KOPT-K1 (cell line): ENCODE measurements around the gene BTK.

ENCODE experiments used
- H3K27ac ChIP-seq: fragments of 200-600 bp; sonication (generic); 2 replicates; pipeline ENCODE4 v1.5.1; 2016; ENCODE audit warnings: antibody characterized with exemption, mild to moderate bottlenecking, low read depth, low read length; ENCODE audit not compliant: poor library complexity, severe bottlenecking
- H3K36me3 ChIP-seq: fragments of 200-600 bp; sonication (generic); 2 replicates; pipeline ENCODE4 v1.5.1; 2017; ENCODE audit warnings: antibody characterized with exemption, mild to moderate bottlenecking, low read length, moderate library complexity; ENCODE audit not compliant: insufficient read depth
- H3K9me3 ChIP-seq: fragments of 200-600 bp; sonication (generic); 2 replicates; pipeline ENCODE4 v1.5.1; 2017; ENCODE audit warnings: antibody characterized with exemption, low read length, mild to moderate bottlenecking; ENCODE audit not compliant: insufficient read depth, poor library complexity, severe bottlenecking

BTK gene

GRCh38 chrX:101385795-101386541 lies at the start of gene BTK:
Gene BTK (minus strand): TSS chrX:101386191. CDS start chrX:101375284, 10,907 bp downstream.
- no peaks in the 10 kb centered on the region for H3K36me3 ChIP-seq
- no peak within 1 kb of the TSS for H3K27ac ChIP-seq
- H3K9me3 ChIP-seq, result no peaks in the 10 kb centered on the region

- H3K36me3 ChIP-seq, result no peaks in the 10 kb centered on the region
- no peak overlapping the region for H3K27ac ChIP-seq
- no peaks in the 10 kb centered on the region for H3K9me3 ChIP-seq
Observed at GRCh38 chrX:101430457-101431078, 44.6 kb upstream of the BTK start.

- Histone ChIP-seq H3K9me3 (no peaks in the 10 kb centered on the region), H3K27ac (no peak overlapping the region), H3K36me3 (no peaks in the 10 kb centered on the region)
Observed at GRCh38 chrX:101429934-101430333, 43.9 kb upstream of the BTK start.

GRCh38 chrX:101427954-101428353 lies 42.0 kb upstream of the BTK start:
- Histone ChIP-seq H3K27ac (no peak overlapping the region), H3K9me3 (no peaks in the 10 kb centered on the region), H3K36me3 (no peaks in the 10 kb centered on the region)

GRCh38 chrX:101419489-101419888 lies 33.5 kb upstream of the BTK start:
- Histone ChIP-seq H3K9me3 (no peaks in the 10 kb centered on the region), H3K27ac (no peak overlapping the region), H3K36me3 (peaks cover 8% of the 10 kb centered on the region)

- Histone ChIP-seq H3K36me3 (peaks cover 16% of the 10 kb centered on the region), H3K9me3 (no peaks in the 10 kb centered on the region), H3K27ac (peak overlapping the region; percentile 37)
Observed at GRCh38 chrX:101417981-101418841, 32.2 kb upstream of the BTK start.

GRCh38 chrX:101417190-101417589 lies 31.2 kb upstream of the BTK start:
- Histone ChIP-seq H3K9me3 (no peaks in the 10 kb centered on the region), H3K27ac (no peak overlapping the region), H3K36me3 (peaks cover 26% of the 10 kb centered on the region)

- H3K9me3 ChIP-seq, result no peaks in the 10 kb centered on the region
Observed at GRCh38 chrX:101416691-101417090, 30.7 kb upstream of the BTK start.

GRCh38 chrX:101415180-101416145 lies 29.5 kb upstream of the BTK start:
- Histone ChIP-seq H3K36me3 (peaks cover 32% of the 10 kb centered on the region), H3K27ac (no peak overlapping the region), H3K9me3 (no peaks in the 10 kb centered on the region)

More at GRCh38 chrX:101416691-101417090, 30.7 kb upstream of the BTK start:
- peaks cover 31% of the 10 kb centered on the region for H3K36me3 ChIP-seq
- H3K27ac ChIP-seq, result no peak overlapping the region

- H3K9me3 ChIP-seq, result no peaks in the 10 kb centered on the region
- H3K27ac ChIP-seq, result no peak overlapping the region
- peaks cover 32% of the 10 kb centered on the region for H3K36me3 ChIP-seq
Observed at GRCh38 chrX:101411984-101412383, 26.0 kb upstream of the BTK start.

GRCh38 chrX:101410461-101410860 lies 24.5 kb upstream of the BTK start:
- Histone ChIP-seq H3K9me3 (no peaks in the 10 kb centered on the region), H3K36me3 (peaks cover 32% of the 10 kb centered on the region), H3K27ac (no peak overlapping the region)

GRCh38 chrX:101409043-101409442 lies 23.1 kb upstream of the BTK start:
- Histone ChIP-seq H3K36me3 (peaks cover 23% of the 10 kb centered on the region), H3K27ac (peak overlapping the region; percentile 86), H3K9me3 (no peaks in the 10 kb centered on the region)

- H3K9me3 ChIP-seq, result no peaks in the 10 kb centered on the region
- H3K27ac ChIP-seq, result peak overlapping the region; percentile 86
- peaks cover 25% of the 10 kb centered on the region for H3K36me3 ChIP-seq
Observed at GRCh38 chrX:101408532-101408841, 22.5 kb upstream of the BTK start.

GRCh38 chrX:101407748-101408531 lies 21.9 kb upstream of the BTK start, which contains the start of the genes GLA and HNRNPH2:
Gene GLA (minus strand): TSS chrX:101407925. CDS start chrX:101407903, 22 bp downstream.
Gene HNRNPH2 (plus strand): TSS chrX:101408222. CDS start chrX:101411989, 3,767 bp downstream.
- Histone ChIP-seq H3K36me3 (peaks cover 25% of the 10 kb centered on the region), H3K27ac (peak within 1 kb of the TSS; percentile 86), H3K9me3 (no peaks in the 10 kb centered on the region)
